GM21526 (cell line): Measurements from ENCODE around the gene C2orf92.
"Not testable (repeated sequence)": the region's sequence is repeated elsewhere in the genome, so short reads cannot be mapped to it uniquely, and the experiment has no call there.

Experiments
- ATAC-seq: cut with Tn5 transposase; IDR thresholded peaks from one replicate; pipeline ENCODE4 v1.9.1; 2021; ENCODE audit warnings: moderate library complexity; ENCODE audit not compliant: unreplicated experiment, low FRiP score

The C2orf92 gene

GRCh38 chr2:97669448-97669847 lies at the start of gene C2orf92:
TSS of gene C2orf92 (plus strand) at chr2:97669713. CDS start at chr2:97669789, 76 bp downstream.
- no peak for ATAC-seq

GRCh38 chr2:97620492-97620891 lies 49.0 kb upstream of the C2orf92 start:
- ATAC-seq: not testable (repeated sequence)

GRCh38 chr2:97622976-97623375 lies 46.5 kb upstream of the C2orf92 start:
- not testable (repeated sequence) for ATAC-seq

GRCh38 chr2:97625354-97626048 lies 44.0 kb upstream of the C2orf92 start:
- not testable (repeated sequence) for ATAC-seq

- ATAC-seq: not testable (repeated sequence)
These were observed 43.5 kb upstream of the C2orf92 start for GRCh38 chr2:97626049-97626430.

GRCh38 chr2:97644023-97644717 lies 25.3 kb upstream of the C2orf92 start:
- ATAC-seq: no peak

GRCh38 chr2:97645112-97645694 lies 24.3 kb upstream of the C2orf92 start:
- ATAC-seq: peak; percentile 31

- peak; percentile 89 for ATAC-seq
These were observed 23.6 kb upstream of the C2orf92 start, which contains the start of gene COX5B for GRCh38 chr2:97645695-97646629. TSS of gene COX5B (plus strand) at chr2:97646062. CDS start at chr2:97646087, 25 bp downstream.

GRCh38 chr2:97646977-97647376 lies 22.5 kb upstream of the C2orf92 start:
- ATAC-seq: no peak

GRCh38 chr2:97651114-97651513 lies 18.4 kb upstream of the C2orf92 start:
- ATAC-seq: no peak

- ATAC-seq: no peak
These were observed 16.0 kb upstream of the C2orf92 start for GRCh38 chr2:97653473-97653872.

- no peak for ATAC-seq
These were observed 15.6 kb upstream of the C2orf92 start for GRCh38 chr2:97653874-97654273.

GRCh38 chr2:97654309-97654708 lies 15.2 kb upstream of the C2orf92 start:
- ATAC-seq: no peak

GRCh38 chr2:97654791-97655190 lies 14.7 kb upstream of the C2orf92 start:
- ATAC-seq: no peak

- ATAC-seq: no peak
These were observed 13.3 kb upstream of the C2orf92 start for GRCh38 chr2:97656129-97656755.

- ATAC-seq: no peak
These were observed 12.5 kb upstream of the C2orf92 start for GRCh38 chr2:97656905-97657587.

- no peak for ATAC-seq
These were observed 11.4 kb upstream of the C2orf92 start for GRCh38 chr2:97657986-97658690.

- ATAC-seq: no peak
These were observed 10.8 kb upstream of the C2orf92 start for GRCh38 chr2:97658691-97659157.
